NCI-H524 (cell line): ENCODE data around the gene XYLT2.

Experiments used
- DNase-seq, 2 experiments: peaks; one replicate each; lab custom pipeline; 2025; lab: John Stamatoyannopoulos, UW

The XYLT2 gene

DNA sequence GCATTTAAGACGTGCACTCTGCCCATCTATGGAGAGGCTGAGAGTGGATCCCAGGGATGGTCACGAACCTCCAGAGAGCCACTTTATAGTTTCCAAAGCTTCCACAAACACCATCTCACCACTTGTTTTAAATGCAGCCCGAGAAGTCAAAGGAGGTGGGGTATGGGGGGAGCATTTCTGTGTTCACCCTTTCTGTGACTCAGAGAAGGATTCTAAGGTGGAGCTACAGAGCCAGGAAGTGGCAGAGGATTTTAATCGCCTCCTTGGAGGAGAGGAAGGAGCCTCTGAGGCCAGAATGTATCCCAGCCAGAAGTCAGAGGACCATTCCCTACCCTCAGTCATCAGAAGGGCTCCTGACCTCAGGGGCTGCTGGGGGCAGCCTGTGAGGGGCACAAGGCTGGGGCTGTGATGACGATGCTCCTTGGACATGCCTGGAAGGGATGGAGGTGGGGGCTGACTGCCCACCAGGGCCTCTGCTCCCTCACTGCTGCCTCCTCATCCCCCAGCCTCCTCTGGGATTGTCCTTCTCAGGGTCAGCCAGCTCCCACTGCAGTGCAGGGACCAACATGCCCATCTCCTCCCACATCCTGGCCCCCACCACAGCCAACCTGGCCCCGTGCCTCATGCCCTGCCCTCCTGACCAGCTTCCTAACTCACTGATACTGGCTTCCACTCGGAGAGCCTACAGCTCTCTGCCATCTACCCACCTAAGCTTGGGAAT, 2.8 kb downstream of the XYLT2 start:
- DNase-seq, result no peak

- DNase-seq, result no peak
Measured at GRCh38 chr17:50349243-50349600, 3.3 kb downstream of the XYLT2 start.

DNA sequence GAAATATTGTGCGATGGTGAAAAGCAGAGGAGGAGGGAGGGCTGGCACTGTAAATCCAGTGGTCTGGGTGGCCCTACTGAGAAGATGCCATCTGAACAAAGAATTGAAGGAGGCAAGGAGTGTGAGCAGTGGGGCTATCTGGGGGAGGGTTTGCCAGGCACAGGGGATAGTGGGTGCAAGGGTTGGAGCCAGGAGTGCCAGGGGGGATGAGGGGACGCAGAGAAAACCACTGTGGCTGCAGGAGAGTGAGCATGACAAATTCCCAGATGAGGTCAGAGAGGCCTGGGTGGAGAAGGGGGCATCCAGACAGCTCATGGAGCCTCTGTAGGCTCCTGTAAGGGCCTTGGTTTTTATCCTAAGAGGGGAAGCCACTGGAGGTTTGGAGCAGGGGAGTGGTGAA, 4.8 kb downstream of the XYLT2 start:
- DNase-seq, result no peak

GRCh38 chr17:50352072-50352692, 6.3 kb downstream of the XYLT2 start:
- DNase-seq, result no peak

- no peak for DNase-seq
Measured at GRCh38 chr17:50352693-50353599, 7.0 kb downstream of the XYLT2 start.

GRCh38 chr17:50353600-50354195, 7.8 kb downstream of the XYLT2 start:
- no peak for DNase-seq

DNA sequence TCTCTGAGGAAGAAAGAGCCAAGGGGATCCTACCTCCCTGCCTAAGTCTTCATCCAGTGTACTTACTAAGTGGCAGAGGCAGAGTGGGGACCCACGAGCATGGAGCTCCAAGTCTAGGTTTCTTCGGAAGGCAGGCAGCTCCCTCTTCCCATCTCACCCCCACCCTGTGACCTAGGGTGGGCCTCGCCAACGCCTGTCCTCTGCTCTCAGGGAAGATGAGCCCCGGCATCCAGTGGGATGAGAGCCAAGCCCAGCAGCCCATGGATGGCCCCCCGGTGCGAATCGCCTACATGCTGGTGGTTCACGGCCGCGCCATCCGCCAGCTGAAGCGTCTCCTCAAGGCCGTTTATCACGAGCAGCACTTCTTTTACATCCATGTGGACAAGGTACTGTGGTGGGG, 8.3 kb downstream of the XYLT2 start:
- DNase-seq, result no peak

DNA sequence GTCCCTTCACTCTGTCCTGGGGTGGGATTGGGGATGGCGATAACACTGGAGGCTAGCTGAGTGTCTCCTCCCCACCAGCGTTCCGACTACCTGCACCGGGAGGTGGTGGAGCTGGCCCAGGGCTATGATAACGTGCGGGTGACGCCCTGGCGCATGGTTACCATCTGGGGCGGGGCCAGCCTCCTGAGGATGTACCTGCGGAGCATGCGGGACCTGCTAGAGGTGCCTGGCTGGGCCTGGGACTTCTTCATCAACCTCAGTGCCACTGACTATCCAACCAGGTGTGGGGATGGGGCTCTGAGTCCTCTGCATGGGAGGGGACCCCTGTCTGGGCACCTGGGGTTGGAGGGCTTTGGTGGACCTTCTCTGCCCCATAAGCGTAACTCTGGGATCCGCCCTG, 8.8 kb downstream of the XYLT2 start:
- DNase-seq, result no peak

- DNase-seq, result no peak
Measured at GRCh38 chr17:50355336-50355700, 9.4 kb downstream of the XYLT2 start.

DNA sequence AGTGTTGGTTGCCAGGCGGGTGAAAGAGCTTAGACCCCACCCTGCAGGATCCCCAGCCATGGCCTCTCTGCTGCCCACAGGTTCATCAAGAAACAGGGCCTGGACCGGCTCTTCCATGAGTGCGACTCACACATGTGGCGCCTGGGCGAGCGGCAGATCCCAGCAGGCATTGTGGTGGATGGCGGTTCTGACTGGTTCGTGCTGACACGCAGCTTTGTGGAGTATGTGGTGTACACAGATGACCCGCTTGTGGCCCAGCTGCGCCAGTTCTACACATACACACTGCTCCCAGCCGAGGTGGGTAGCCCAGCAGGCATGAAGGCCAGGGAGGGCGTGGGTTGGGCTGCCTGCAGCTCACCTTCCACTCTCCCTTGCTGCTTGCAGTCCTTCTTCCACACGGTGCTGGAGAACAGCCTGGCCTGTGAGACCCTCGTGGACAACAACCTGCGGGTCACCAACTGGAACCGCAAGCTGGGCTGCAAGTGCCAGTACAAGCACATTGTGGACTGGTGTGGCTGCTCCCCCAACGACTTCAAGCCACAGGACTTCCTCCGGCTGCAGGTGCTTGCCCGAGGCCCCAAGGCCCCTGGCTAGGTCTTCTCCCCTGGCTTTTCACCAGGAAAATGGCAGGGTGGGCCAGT, 9.9 kb downstream of the XYLT2 start:
- DNase-seq, result no peak

GRCh38 chr17:50356418-50356817, 10.5 kb downstream of the XYLT2 start:
- DNase-seq, result no peak

DNA sequence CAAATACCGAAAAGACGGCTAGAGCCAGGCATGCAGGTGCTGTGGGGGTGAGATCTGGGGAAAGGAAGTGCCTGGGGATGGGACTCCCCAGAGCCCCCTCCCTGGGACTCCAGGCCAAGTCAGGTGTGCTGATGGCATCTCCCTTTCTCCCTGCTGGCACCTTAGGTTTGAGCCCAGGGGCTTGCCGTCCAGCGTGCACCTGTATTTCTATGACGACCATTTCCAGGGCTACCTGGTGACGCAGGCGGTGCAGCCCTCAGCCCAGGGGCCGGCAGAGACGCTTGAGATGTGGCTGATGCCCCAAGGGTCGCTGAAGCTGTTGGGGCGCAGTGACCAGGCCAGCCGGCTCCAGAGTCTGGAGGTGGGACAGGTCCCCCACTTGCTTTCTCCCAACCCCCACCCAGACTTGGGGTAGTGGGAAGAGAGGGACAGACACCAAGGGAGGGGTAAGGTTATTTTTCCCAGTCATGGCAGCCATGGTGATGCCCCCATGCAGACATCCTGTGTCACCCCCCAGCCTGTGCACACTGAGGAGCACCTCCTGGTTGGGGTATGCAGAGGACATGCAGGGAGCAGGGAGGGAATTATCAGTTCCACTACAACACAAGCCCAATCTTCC, 11.1 kb downstream of the XYLT2 start:
- DNase-seq, result no peak

DNA sequence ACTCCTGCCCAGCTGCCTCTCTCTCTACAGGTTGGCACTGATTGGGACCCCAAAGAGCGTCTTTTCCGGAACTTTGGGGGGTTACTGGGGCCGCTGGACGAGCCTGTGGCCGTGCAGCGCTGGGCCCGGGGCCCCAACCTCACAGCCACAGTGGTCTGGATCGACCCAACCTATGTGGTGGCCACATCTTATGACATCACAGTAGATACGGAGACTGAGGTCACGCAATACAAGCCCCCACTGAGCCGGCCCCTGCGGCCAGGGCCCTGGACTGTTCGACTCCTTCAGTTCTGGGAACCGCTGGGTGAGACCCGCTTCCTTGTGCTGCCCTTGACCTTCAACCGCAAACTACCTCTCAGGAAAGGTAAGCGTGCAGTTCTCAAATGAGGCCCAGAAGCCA, 12.3 kb downstream of the XYLT2 start:
- no peak for DNase-seq

DNA sequence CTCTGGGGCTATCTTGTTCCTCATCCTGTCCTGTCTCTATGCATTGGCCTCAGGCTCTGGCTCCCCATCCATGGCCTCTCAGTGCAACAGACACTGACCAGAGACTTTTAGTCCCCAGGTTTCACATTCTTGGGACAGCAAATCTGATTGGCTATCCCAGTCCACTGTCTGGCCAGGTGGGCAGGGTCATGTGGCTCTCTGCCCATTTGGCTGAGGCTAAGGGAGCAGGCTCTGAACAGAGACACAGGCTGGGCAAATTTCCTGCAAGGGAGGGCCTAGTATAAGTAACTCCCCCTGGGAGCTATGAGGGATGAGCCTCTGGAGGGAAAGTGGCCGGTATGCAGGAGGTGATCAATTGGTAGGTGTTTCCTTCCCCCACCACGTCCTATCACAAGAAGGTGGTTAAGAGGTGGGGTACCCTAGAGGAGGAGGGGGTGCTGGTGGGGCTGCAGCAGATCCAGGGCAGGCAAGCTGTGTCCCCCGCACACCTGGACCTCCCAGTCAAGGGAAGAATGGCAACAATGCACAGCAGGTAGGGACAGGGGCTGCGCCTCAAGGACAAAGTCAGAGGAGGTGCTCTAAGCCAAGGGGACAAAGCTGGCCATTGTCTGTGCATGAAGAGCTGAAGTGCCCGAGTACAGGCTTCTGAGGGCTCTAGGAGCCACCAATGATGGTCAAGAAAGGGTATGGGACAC, 13.2 kb downstream of the XYLT2 start:
- DNase-seq, result no peak

DNA sequence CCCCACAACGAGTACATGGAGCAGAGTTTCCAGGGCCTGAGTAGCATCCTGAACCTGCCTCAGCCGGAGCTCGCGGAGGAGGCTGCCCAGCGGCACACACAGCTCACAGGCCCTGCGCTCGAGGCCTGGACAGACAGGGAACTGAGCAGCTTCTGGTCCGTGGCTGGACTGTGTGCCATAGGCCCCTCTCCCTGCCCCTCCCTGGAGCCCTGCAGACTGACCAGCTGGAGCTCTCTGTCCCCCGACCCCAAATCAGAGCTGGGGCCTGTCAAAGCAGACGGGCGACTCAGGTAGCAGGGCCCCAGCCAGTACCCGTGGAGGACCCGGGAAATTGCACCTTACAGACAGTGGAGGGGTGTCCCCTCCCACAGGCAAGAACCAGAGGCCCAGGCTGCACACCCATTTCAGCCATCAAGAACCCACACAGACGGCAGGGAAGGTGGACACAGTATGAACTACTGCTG, 14.1 kb downstream of the XYLT2 start:
- no peak for DNase-seq

- no peak for DNase-seq
Measured at GRCh38 chr17:50360486-50361115, 14.7 kb downstream of the XYLT2 start.

DNA sequence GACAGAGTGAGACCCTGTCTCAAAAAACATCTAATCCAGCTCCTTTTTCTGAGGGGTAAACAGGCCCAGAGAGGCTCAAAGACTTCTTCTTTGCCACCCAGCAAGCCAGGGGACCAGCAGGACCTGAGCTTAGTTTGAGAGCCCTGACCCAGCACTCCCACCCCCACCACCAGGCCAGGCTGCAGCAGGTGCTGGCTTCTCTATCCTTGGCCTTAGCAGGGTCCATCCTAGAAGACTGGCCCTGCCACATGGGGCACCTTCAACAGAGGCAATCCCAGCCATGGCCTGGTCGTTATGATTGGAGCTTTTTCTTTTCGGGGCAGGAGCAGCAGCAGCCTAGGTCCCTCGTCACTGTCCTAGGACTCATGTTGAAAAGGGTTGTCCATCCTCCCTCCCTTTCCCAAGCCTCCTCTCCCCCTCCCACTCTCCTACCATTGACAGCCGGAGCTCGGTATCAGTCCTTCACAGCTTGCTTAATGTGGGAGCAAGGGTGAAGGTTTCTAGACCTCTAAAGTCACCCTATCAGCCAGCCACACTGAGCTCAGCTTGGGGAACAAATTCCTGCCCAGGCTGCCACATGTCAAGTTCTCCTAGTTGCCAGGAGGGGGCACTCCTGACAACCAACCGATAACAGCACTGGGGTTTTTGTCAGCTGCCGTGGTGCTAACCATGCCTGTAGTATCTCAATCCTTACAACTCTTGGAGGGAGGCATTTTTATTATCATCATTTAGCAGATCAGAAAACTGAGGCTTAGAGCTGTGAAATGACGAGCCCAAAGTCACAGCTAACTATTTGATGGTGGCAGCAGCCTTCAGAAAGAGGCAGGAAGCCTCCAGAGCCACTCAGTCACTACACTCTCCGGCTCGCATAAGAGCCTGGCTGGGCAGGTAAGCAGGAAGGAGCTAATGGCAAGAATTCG, 15.9 kb downstream of the XYLT2 start:
- peak; percentile 58 to 65 for DNase-seq

GRCh38 chr17:50362661-50363060, 16.7 kb downstream of the XYLT2 start:
- no peak for DNase-seq
